Smooth muscle cell (in vitro differentiated cells): Measurements from ENCODE around the gene TMEM132E. TPM values are rescaled to one million over a fixed set of nuclear protein-coding genes. Genes with fewer than 3 reads are reported as not detected.
A peak's percentile ranks its signal among the peaks of the same experiment; 100 is the strongest.

Experiments
- DNase-seq: peaks from one replicate; lab custom pipeline; 2025; ENCODE audit not compliant: unreplicated experiment; lab: John Stamatoyannopoulos, UW
- H2AFZ ChIP-seq: fragments of 200-600 bp; sonication (generic); 2 replicates; pipeline ENCODE4 v1.6.0; 2016; ENCODE audit warnings: antibody characterized with exemption, low read depth, mild to moderate bottlenecking
- H3F3A ChIP-seq: fragments of 200-600 bp; sonication (generic); 2 replicates; pipeline ENCODE4 v1.6.0; 2017; ENCODE audit warnings: antibody characterized with exemption, low read depth
- H3K27ac ChIP-seq: fragments of 200-600 bp; sonication (generic); 2 replicates; pipeline ENCODE4 v1.5.1; 2016; ENCODE audit warnings: low read depth, mild to moderate bottlenecking
- H3K27me3 ChIP-seq: fragments of 200-600 bp; sonication (generic); 2 replicates; pipeline ENCODE4 v1.6.1; 2016; ENCODE audit warnings: low read depth, mild to moderate bottlenecking
- H3K36me3 ChIP-seq: fragments of 200-600 bp; sonication (generic); 2 replicates; pipeline ENCODE4 v1.5.1; 2016; ENCODE audit warnings: low read depth
- H3K4me1 ChIP-seq: fragments of 200-600 bp; sonication (generic); 2 replicates; pipeline ENCODE4 v1.5.1; 2016; ENCODE audit warnings: low read depth
- H3K4me2 ChIP-seq: fragments of 200-600 bp; sonication (generic); 2 replicates; pipeline ENCODE4 v1.6.0; 2016; ENCODE audit warnings: mild to moderate bottlenecking
- H3K4me3 ChIP-seq: fragments of 200-600 bp; sonication (generic); 2 replicates; pipeline ENCODE4 v1.5.1; 2016; ENCODE audit warnings: mild to moderate bottlenecking
- H3K79me2 ChIP-seq: fragments of 200-600 bp; sonication (generic); 2 replicates; pipeline ENCODE4 v1.6.0; 2016; ENCODE audit warnings: low read depth, mild to moderate bottlenecking
- H3K9ac ChIP-seq: fragments of 200-600 bp; sonication (generic); 2 replicates; pipeline ENCODE4 v1.6.0; 2016; ENCODE audit warnings: low read depth
- H3K9me3 ChIP-seq: fragments of 200-600 bp; sonication (generic); replicated peaks from 2 replicates; pipeline ENCODE4 v1.5.1; 2016; ENCODE audit warnings: low read depth
- H4K20me1 ChIP-seq: fragments of 200-600 bp; sonication (generic); 2 replicates; pipeline ENCODE4 v1.6.0; 2016; ENCODE audit warnings: low read depth
- WGBS: methylation state at CpG from one replicate; pipeline ENCODE4 v1.1.7; 2016; ENCODE audit warnings: low lambda C conversion rate; 5-methylcytosine and 5-hydroxymethylcytosine counted together
- polyA plus RNA-seq: library from polyadenylated mRNA; unstranded; fragments of >200 nt; fragmentation: Nextera tagmentation; extraction: Ambion mirVana; gene quantifications from 2 replicates; pipeline ENCODE4 v1.2.1, GENCODE V29; 2016
- total RNA-seq: library from RNA; depleted of rRNA; stranded (reverse); fragments of >200 nt; gene quantifications from 2 replicates; pipeline ENCODE4 v1.2.3, GENCODE V29; 2014
- TF ChIP-seq, protein P1 (sequence below): fragments of 200-600 bp; sonication (generic); IDR thresholded peaks from 2 replicates; pipeline ENCODE4 v1.5.1; 2017; ENCODE audit warnings: borderline replicate concordance, mild to moderate bottlenecking, antibody characterized with exemption; ENCODE audit not compliant: insufficient read depth, poor library complexity, severe bottlenecking

TMEM132E gene
- total and polyA plus RNA-seq, 2 experiments from 2014 or later = 0.13 to 0.17 TPM

DNA sequence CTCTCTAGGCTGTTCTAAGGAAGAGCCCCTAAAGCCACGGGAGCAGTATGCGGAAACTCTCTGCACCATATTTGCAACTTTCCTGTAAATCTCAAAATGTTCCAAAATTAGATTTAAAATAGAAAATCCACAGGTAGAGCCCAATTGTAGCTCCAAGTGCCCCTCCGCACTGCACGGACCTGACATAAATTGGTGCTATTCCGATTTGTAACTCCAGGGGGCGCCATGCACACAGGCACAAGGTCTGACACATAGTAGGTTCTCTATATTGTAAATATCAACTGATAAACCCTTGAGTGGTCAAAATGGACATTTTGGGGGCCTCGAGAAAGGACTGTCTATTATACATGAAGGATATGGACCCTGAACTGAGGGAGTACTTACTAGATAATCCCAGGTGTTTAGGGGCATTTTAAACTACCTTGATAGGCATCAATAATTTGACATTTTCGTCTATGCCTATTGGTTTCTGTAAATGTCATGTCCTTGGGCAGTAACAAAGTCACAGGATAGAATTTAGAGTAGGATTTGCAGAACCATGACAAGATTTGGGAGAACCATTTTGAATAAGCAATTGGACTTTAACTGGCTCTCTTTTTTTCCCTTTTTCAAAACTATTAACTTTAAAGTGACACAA lies 36.6 kb upstream of the TMEM132E start:
- Histone ChIP-seq H3K79me2 (no peaks in the 10 kb centered on the region), H3K36me3 (no peaks in the 10 kb centered on the region), H3K9me3 (no peaks in the 10 kb centered on the region), H3K4me1 (no peaks in the 10 kb centered on the region), H3K27me3 (peaks cover 65% of the 10 kb centered on the region), H2AFZ (no peak overlapping the region), H3F3A (no peaks in the 10 kb centered on the region), H3K4me2 (no peak overlapping the region), H3K9ac (no peak overlapping the region), H4K20me1 (no peaks in the 10 kb centered on the region), H3K4me3 (no peak overlapping the region), H3K27ac (no peak overlapping the region)
- WGBS = 11% methylated on average over 8 of the region's 8 CpGs
- DNase-seq = no peak
- TF ChIP-seq, protein P1, sequence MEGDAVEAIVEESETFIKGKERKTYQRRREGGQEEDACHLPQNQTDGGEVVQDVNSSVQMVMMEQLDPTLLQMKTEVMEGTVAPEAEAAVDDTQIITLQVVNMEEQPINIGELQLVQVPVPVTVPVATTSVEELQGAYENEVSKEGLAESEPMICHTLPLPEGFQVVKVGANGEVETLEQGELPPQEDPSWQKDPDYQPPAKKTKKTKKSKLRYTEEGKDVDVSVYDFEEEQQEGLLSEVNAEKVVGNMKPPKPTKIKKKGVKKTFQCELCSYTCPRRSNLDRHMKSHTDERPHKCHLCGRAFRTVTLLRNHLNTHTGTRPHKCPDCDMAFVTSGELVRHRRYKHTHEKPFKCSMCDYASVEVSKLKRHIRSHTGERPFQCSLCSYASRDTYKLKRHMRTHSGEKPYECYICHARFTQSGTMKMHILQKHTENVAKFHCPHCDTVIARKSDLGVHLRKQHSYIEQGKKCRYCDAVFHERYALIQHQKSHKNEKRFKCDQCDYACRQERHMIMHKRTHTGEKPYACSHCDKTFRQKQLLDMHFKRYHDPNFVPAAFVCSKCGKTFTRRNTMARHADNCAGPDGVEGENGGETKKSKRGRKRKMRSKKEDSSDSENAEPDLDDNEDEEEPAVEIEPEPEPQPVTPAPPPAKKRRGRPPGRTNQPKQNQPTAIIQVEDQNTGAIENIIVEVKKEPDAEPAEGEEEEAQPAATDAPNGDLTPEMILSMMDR = peak; percentile 100

GRCh38 chr17:34547453-34548063 lies 31.8 kb upstream of the TMEM132E start:
- H3K36me3 ChIP-seq = no peaks in the 10 kb centered on the region
- no peak for DNase-seq
- TF ChIP-seq, protein P1 = no peak
- H3F3A ChIP-seq = no peaks in the 10 kb centered on the region
- no peak overlapping the region for H3K9ac ChIP-seq
- 49% methylated on average over 3 of the region's 3 CpGs for WGBS
- H3K4me1 ChIP-seq = no peaks in the 10 kb centered on the region
- no peaks in the 10 kb centered on the region for H3K9me3 ChIP-seq
- H3K27ac ChIP-seq = no peak overlapping the region
- no peak overlapping the region for H3K4me3 ChIP-seq
- H3K4me2 ChIP-seq = no peak overlapping the region
- H4K20me1 ChIP-seq = no peaks in the 10 kb centered on the region
- H3K79me2 ChIP-seq = no peaks in the 10 kb centered on the region
- peaks cover 66% of the 10 kb centered on the region for H3K27me3 ChIP-seq
- H2AFZ ChIP-seq = no peak overlapping the region

DNA sequence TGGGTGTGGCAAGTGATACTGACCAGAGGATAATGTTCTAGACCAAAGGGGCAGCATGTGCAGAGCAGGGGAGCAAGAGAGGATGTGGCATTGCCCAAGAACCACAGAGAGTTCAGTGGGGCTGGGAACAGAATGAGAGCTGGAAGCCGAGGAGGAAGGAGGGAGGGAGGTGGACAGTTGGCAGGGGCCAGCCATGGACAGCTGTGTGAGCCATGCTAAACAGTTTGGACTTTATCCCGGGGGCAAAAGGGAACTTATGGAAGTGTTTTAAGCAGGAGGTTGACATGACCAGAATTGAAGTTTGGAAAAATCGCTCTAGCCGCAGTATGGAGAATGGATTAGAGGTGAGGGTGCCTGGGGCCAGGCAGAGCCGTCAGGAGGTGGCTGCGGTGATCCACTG lies 29.4 kb upstream of the TMEM132E start:
- no peak overlapping the region for H3K4me2 ChIP-seq
- 84% methylated on average over 6 of the region's 6 CpGs for WGBS
- H3K4me3 ChIP-seq = no peak overlapping the region
- TF ChIP-seq, protein P1 = no peak
- H3F3A ChIP-seq = no peaks in the 10 kb centered on the region
- H3K27ac ChIP-seq = no peak overlapping the region
- no peaks in the 10 kb centered on the region for H3K9me3 ChIP-seq
- H3K79me2 ChIP-seq = no peaks in the 10 kb centered on the region
- no peaks in the 10 kb centered on the region for H4K20me1 ChIP-seq
- H2AFZ ChIP-seq = no peak overlapping the region
- no peaks in the 10 kb centered on the region for H3K4me1 ChIP-seq
- H3K9ac ChIP-seq = no peak overlapping the region
- H3K27me3 ChIP-seq = peaks cover 60% of the 10 kb centered on the region
- no peak for DNase-seq
- H3K36me3 ChIP-seq = no peaks in the 10 kb centered on the region

DNA sequence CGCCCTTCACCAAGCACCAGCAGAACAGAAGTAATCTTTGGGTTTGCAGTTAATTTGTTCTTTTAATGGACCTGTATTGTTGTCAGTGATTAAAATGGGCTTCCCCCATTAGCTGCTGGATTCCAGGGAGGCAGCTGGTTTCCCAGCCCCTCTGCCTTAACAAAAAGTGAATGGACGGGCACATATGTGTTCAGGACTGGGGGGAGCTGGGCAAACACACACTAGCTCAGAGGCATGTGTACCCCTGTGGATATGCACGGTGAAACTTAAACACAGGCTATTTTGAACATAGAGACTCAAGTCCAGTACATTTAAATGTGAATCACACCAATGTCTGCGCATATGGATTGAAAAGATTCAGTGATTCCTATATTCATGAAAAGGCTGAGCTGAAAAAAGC lies 25.5 kb upstream of the TMEM132E start:
- Histone ChIP-seq H2AFZ (no peak overlapping the region), H3F3A (no peaks in the 10 kb centered on the region), H3K27me3 (peaks cover 54% of the 10 kb centered on the region), H3K4me2 (no peak overlapping the region), H3K4me1 (no peaks in the 10 kb centered on the region), H3K4me3 (no peak overlapping the region), H3K27ac (no peak overlapping the region), H4K20me1 (no peaks in the 10 kb centered on the region), H3K79me2 (no peaks in the 10 kb centered on the region), H3K9me3 (no peaks in the 10 kb centered on the region), H3K36me3 (no peaks in the 10 kb centered on the region), H3K9ac (no peak overlapping the region)
- TF ChIP-seq, protein P1 = no peak
- DNase-seq = no peak
- 78% methylated on average over 4 of the region's 4 CpGs for WGBS
